H1 (cell line): ENCODE measurements around the gene TEAD3. TPM values are rescaled to one million over a fixed set of nuclear protein-coding genes. Genes with fewer than 3 reads are reported as not detected.

Source experiments
- CTCF ChIA-PET: fragments of 300-600 bp; sonication (Branson Sonifier 250); formaldehyde crosslinking; loops from one replicate; lab custom pipeline; 2021; ENCODE audit not compliant: partially characterized antibody; lab: Charles Lee
- POLR2A ChIA-PET: fragments of 300-600 bp; sonication (Branson Sonifier 250); formaldehyde crosslinking; loops from one replicate; lab custom pipeline; 2021; ENCODE audit warnings: inconsistent platforms; ENCODE audit not compliant: partially characterized antibody; lab: Charles Lee
- DNase-seq, 2 experiments: peaks; one replicate each; pipeline versions ENCODE4 v3.0.0 to v3.0.0-alpha.2; 2010 to 2022; ENCODE audit warnings: low spot score in 2 of 2, low read depth in 1 of 2, mixed read lengths in 1 of 2
- FAIRE-seq: peaks from 2 replicates; lab custom pipeline; 2011; peaks lifted over from hg19 to GRCh38; lab: Jason Lieb, UNC
- H2AFZ ChIP-seq: 2 replicates; pipeline ENCODE4 v1.8.1; 2012; ENCODE audit warnings: low read length, inconsistent platforms
- H2AK5ac ChIP-seq: 2 replicates; pipeline ENCODE4 v1.6.1; 2013; ENCODE audit warnings: low read depth, low read length
- H2BK120ac ChIP-seq: replicated peaks from 2 replicates; pipeline ENCODE3; 2013; ENCODE audit warnings: low read depth, low read length, inconsistent platforms
- H2BK12ac ChIP-seq: 2 replicates; pipeline ENCODE4 v1.6.1; 2013; ENCODE audit warnings: low read depth, low read length
- H2BK15ac ChIP-seq: 2 replicates; pipeline ENCODE4 v1.6.1; 2013; ENCODE audit warnings: low read length
- H2BK20ac ChIP-seq: 2 replicates; pipeline ENCODE4 v1.6.1; 2013; ENCODE audit warnings: low read length
- H2BK5ac ChIP-seq: 2 replicates; pipeline ENCODE4 v1.6.1; 2013; ENCODE audit warnings: low read depth, low read length
- H3K14ac ChIP-seq: 2 replicates; pipeline ENCODE4 v1.6.1; 2013; ENCODE audit warnings: inconsistent platforms; ENCODE audit not compliant: insufficient read length
- H3K18ac ChIP-seq: 2 replicates; pipeline ENCODE4 v1.6.1; 2013; ENCODE audit warnings: low read length; ENCODE audit errors: extremely low read depth
- H3K23ac ChIP-seq: 2 replicates; pipeline ENCODE4 v1.6.1; 2013; ENCODE audit warnings: inconsistent platforms; ENCODE audit not compliant: insufficient read length
- H3K23me2 ChIP-seq: 2 replicates; pipeline ENCODE4 v1.6.1; 2013; ENCODE audit warnings: low read depth, low read length
- H3K27ac ChIP-seq: 2 replicates; pipeline ENCODE4 v1.6.1; 2011; ENCODE audit warnings: low read depth, low read length, inconsistent platforms
- H3K27me3 ChIP-seq, 4 experiments: replicated peaks in 1 of 4; 1 replicate in 1 of 4; 2 replicates in 3 of 4; pipeline versions ENCODE4 v1.6.1 to v1.8.1; 2011 to 2013; ENCODE audit warnings: low read length in 3 of 4, mild to moderate bottlenecking in 3 of 4, inconsistent platforms in 2 of 4, mixed read lengths in 2 of 4, moderate library complexity in 1 of 4; ENCODE audit not compliant: control insufficient read depth in 3 of 4, insufficient read depth in 3 of 4; ENCODE audit errors: extremely low read depth in 1 of 4
- H3K36me3 ChIP-seq, 4 experiments: 2 replicates each; pipeline versions ENCODE4 v1.6.1 to v1.8.1; 2011 to 2013; ENCODE audit warnings: mild to moderate bottlenecking in 4 of 4, low read length in 3 of 4, moderate library complexity in 2 of 4, control low read depth in 1 of 4, inconsistent platforms in 1 of 4; ENCODE audit not compliant: insufficient read depth in 4 of 4, control insufficient read depth in 2 of 4
- H3K4ac ChIP-seq: replicated peaks from 2 replicates; pipeline ENCODE3; 2013; ENCODE audit warnings: low read length, low read depth, mixed read lengths, inconsistent platforms; ENCODE audit not compliant: insufficient read length
- H3K4me1 ChIP-seq, 4 experiments: replicated peaks in 1 of 4; 1 replicate in 1 of 4; 2 replicates in 3 of 4; pipeline versions ENCODE4 v1.6.1 to v1.8.1; 2011 to 2013; ENCODE audit warnings: low read length in 3 of 4, inconsistent platforms in 2 of 4, mixed read lengths in 1 of 4; ENCODE audit not compliant: insufficient read depth in 4 of 4, control insufficient read depth in 3 of 4
- H3K4me2 ChIP-seq, 2 experiments: 2 replicates each; pipeline versions ENCODE4 v1.6.1 to v1.8.1; 2011 to 2013; ENCODE audit warnings: low read depth in 2 of 2, low read length in 2 of 2, control low read depth in 1 of 2, inconsistent platforms in 1 of 2, mild to moderate bottlenecking in 1 of 2; ENCODE audit not compliant: insufficient read depth in 1 of 2
- H3K4me3 ChIP-seq, 4 experiments: fragments of 200-600, 300-600 bp in 1 of 4; sonication (generic), shearing (Covaris generic), sonication (Bioruptor Twin) in 1 of 4; 2 replicates each; pipeline versions ENCODE4 v1.5.1 to v1.8.1; 2011 to 2016; ENCODE audit warnings: low read length in 4 of 4, low read depth in 3 of 4, control low read depth in 2 of 4, inconsistent platforms in 2 of 4, mild to moderate bottlenecking in 2 of 4, mixed read lengths in 1 of 4, moderate library complexity in 1 of 4; ENCODE audit not compliant: insufficient read depth in 2 of 4; ENCODE audit errors: extremely low read depth in 1 of 4
- H3K56ac ChIP-seq: replicated peaks from 2 replicates; pipeline ENCODE3; 2013; ENCODE audit warnings: low read depth, mild to moderate bottlenecking, mixed read lengths, low read length, inconsistent platforms; ENCODE audit not compliant: insufficient read length
- H3K79me1 ChIP-seq: 2 replicates; pipeline ENCODE4 v1.6.1; 2013; ENCODE audit warnings: low read depth, low read length, control low read depth
- H3K79me2 ChIP-seq, 2 experiments: 2 replicates each; pipeline versions ENCODE4 v1.6.1 to v1.8.1; 2012 to 2013; ENCODE audit warnings: low read length in 2 of 2, mild to moderate bottlenecking in 2 of 2, inconsistent platforms in 1 of 2; ENCODE audit not compliant: insufficient read depth in 2 of 2, control insufficient read depth in 1 of 2
- H3K9ac ChIP-seq, 4 experiments: replicated peaks in 1 of 4; 1 replicate in 1 of 4; 2 replicates in 3 of 4; pipeline versions ENCODE4 v1.6.1 to v1.8.1; 2011 to 2013; ENCODE audit warnings: low read depth in 3 of 4, low read length in 3 of 4, control low read depth in 2 of 4, mild to moderate bottlenecking in 2 of 4, moderate library complexity in 2 of 4, inconsistent platforms in 1 of 4; ENCODE audit errors: extremely low read depth in 1 of 4
- H3K9me3 ChIP-seq, 2 experiments: 2 replicates each; pipeline versions ENCODE4 v1.6.1 to v1.8.1; 2012 to 2013; ENCODE audit warnings: mild to moderate bottlenecking in 2 of 2, moderate library complexity in 2 of 2, control low read depth in 1 of 2, inconsistent platforms in 1 of 2, low read depth in 1 of 2, low read length in 1 of 2, mixed read lengths in 1 of 2; ENCODE audit not compliant: insufficient read depth in 2 of 2
- H4K20me1 ChIP-seq, 2 experiments: replicated peaks in 1 of 2; 2 replicates each; pipeline versions ENCODE3 to v1.8.1; 2011 to 2013; ENCODE audit warnings: inconsistent platforms in 2 of 2, low read length in 2 of 2, mild to moderate bottlenecking in 1 of 2; ENCODE audit not compliant: insufficient read depth in 2 of 2, control insufficient read depth in 1 of 2
- H4K5ac ChIP-seq: 2 replicates; pipeline ENCODE4 v1.6.1; 2013; ENCODE audit warnings: low read length, low read depth, mixed read lengths, inconsistent platforms; ENCODE audit not compliant: insufficient read length
- H4K8ac ChIP-seq: 2 replicates; pipeline ENCODE4 v1.8.0; 2013; ENCODE audit warnings: mild to moderate bottlenecking, moderate library complexity, low read length, inconsistent platforms; ENCODE audit not compliant: insufficient read depth; ENCODE audit errors: extremely low read depth
- H4K91ac ChIP-seq: replicated peaks from 2 replicates; pipeline ENCODE3; 2013; ENCODE audit warnings: low read length, mixed read lengths, inconsistent platforms; ENCODE audit not compliant: insufficient read length
- BCL11A ChIP-seq, 2 experiments: IDR thresholded peaks; one replicate each; pipeline ENCODE4 v1.6.1; 2011; ENCODE audit warnings: low read depth in 2 of 2, low read length in 2 of 2, mild to moderate bottlenecking in 2 of 2
- CEBPB ChIP-seq: IDR thresholded peaks from 2 replicates; pipeline ENCODE4 v1.6.1; 2012; ENCODE audit warnings: low read depth, low read length
- EP300 ChIP-seq, 2 experiments: IDR thresholded peaks; 1 replicate in 1 of 2; 2 replicates in 1 of 2; pipeline ENCODE4 v1.6.1; 2011 to 2012; ENCODE audit warnings: low read depth in 2 of 2, low read length in 2 of 2, mild to moderate bottlenecking in 2 of 2, borderline replicate concordance in 1 of 2, inconsistent platforms in 1 of 2, moderate library complexity in 1 of 2
- KDM4A ChIP-seq: IDR thresholded peaks from one replicate; pipeline ENCODE4 v1.7.1; 2012; ENCODE audit warnings: low read depth, mild to moderate bottlenecking, moderate library complexity, low read length, inconsistent platforms; ENCODE audit not compliant: severe bottlenecking
- NANOG ChIP-seq: IDR thresholded peaks from 2 replicates; pipeline ENCODE4 v1.6.1; 2011; ENCODE audit warnings: low read length, low read depth, mild to moderate bottlenecking, inconsistent platforms; ENCODE audit not compliant: insufficient read depth, poor library complexity, severe bottlenecking
- SAP30 ChIP-seq: fragments of 300-600 bp; sonication (generic); IDR thresholded peaks from 2 replicates; pipeline ENCODE4 v1.7.1; 2012; ENCODE audit warnings: low read length, moderate library complexity, mild to moderate bottlenecking, inconsistent platforms; ENCODE audit not compliant: insufficient read depth, insufficient replicate concordance
- SUZ12 ChIP-seq: fragments of 200-600 bp; sonication (generic); IDR thresholded peaks from 2 replicates; pipeline ENCODE4 v1.6.1; 2012; ENCODE audit warnings: mild to moderate bottlenecking, inconsistent platforms, low read length, moderate library complexity, mixed read lengths
- WGBS, 2 experiments: shearing (Covaris generic) in 1 of 2; methylation state at CpG; one replicate each; pipeline versions ENCODE4 v1.1.6 to v1.1.7; 2013 to 2015; ENCODE audit warnings: low lambda C conversion rate in 2 of 2, mixed read lengths in 2 of 2, inconsistent platforms in 1 of 2, low coverage in 1 of 2, missing lambda C conversion rate in 1 of 2; ENCODE audit not compliant: insufficient replicate concordance in 2 of 2, insufficient coverage in 1 of 2, insufficient read length in 1 of 2; ENCODE audit errors: extremely low coverage in 1 of 2, missing lambda C conversion rate in 1 of 2; 5-methylcytosine and 5-hydroxymethylcytosine counted together
- polyA plus RNA-seq, 7 experiments: library from polyadenylated mRNA; depleted of rRNA in 3 of 7; stranded (reverse) in 5 of 7; unstranded in 2 of 7; fragments of >200 nt in 5 of 7; fragments of 200-250 nt in 2 of 7; gene quantifications; 1 replicate in 5 of 7; 2 replicates in 1 of 7; 4 replicates in 1 of 7; pipeline versions ENCODE4 v1.2.1 to v1.2.3, GENCODE V29; 2011 to 2013; ENCODE audit warnings: missing spikeins in 2 of 7, mixed read lengths in 2 of 7
- total RNA-seq: library from RNA; stranded (reverse); fragmentation: NEBNext Ultra II Directional; extraction: Animal tissue kit (Norgen Biotek cat#: 25700); gene quantifications from 2 replicates; pipeline ENCODE4 v1.2.1, GENCODE V29; 2021
- TF ChIP-seq, protein P1 (sequence below): IDR thresholded peaks from 2 replicates; pipeline ENCODE4 v1.6.1; 2011; ENCODE audit warnings: low read length, improper control_type of control experiment

Gene TEAD3
- total and polyA plus RNA-seq, 2 of the 8 experiments (the other 6 are each of a cell fraction or from before 2014, with no cell fraction given), result 20.1 to 28.7 TPM

DNA sequence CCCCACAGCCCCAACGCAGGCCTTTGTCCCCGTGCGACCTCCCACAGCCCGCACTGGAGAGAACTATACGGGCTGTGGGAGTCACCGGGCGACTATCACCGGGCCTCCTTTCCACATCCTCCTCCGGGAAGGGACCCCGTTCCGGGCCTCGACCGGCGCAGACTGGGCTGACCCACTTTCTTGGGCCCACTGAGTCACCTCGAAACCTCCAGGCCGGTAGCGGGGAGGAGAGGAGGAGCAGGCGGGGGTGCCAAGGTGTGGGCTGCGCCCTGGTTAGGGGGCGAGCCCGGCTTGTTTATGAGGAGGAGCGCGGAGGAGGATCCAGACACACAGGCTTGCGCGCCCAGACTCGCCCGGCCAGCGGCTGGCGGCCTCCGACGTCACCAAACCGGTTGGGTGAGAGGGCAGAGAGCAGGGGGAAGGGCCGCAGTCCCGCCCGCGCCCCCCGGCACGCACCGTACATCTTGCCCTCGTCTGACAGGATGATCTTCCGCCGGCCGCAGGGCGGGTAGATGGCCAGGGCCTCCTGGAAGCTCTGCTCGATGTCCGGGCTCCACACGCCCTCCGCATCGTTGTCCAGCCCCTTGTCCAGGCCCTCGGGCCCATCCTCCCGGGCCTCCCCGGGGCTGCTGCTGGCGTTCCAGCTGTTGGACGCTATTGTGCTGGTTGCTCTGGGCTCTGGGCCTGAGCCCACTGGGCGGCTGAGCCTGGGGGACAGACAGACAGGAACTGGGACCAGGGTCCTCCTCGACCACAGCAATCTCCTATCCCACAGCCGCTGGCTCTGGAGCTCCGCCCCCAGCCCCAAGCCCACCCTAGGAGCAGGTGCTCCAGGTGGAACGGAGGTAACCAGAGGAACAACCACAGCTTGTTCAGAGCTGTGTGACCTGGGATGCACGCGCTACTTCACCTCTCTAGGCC is 10.6 kb downstream of the TEAD3 start:
- peak overlapping the region; percentile 67 for H4K91ac ChIP-seq
- peak overlapping the region; percentile 97 for H3K27ac ChIP-seq
- peaks cover 0 to 8% (median 1%) of the 10 kb centered on the region in 4 experiments; a peak in 1 of 8 replicates for H3K36me3 ChIP-seq
- H4K5ac ChIP-seq, result peak overlapping the region; percentile 46
- peak overlapping the region; percentile 93 for H2BK20ac ChIP-seq
- no peak overlapping the region for H2AFZ ChIP-seq
- H2BK15ac ChIP-seq, result peak overlapping the region; percentile 88
- H3K9me3 ChIP-seq, result no peaks in the 10 kb centered on the region
- H3K79me1 ChIP-seq, result peaks cover 9% of the 10 kb centered on the region
- H3K4me2 ChIP-seq, result peak overlapping the region; percentile 71 to 78
- peak overlapping the region; percentile 96 for H4K8ac ChIP-seq
- ChIA-PET POLR2A (interaction anchor here (0.5 to 37.6 kb wide), 9 partner anchors 7 to 278 kb away, joined by 3 to 1319 read pairs (median 4); partner anchors contain the start of genes RPL10A, TEAD3 and ZNF76), CTCF (interaction anchor here (0.6 to 3.6 kb wide), 17 partner anchors 9 to 1140 kb away, joined by 3 to 13 read pairs (median 4); partner anchors contain the start of genes RPL10A and TEAD3)
- H3K18ac ChIP-seq, result peak overlapping the region; percentile 96
- peaks cover 21 to 57% (median 48%) of the 10 kb centered on the region in 4 experiments for H3K4me1 ChIP-seq
- peaks cover 0 to 9% of the 10 kb centered on the region in 2 experiments for H4K20me1 ChIP-seq
- peak overlapping the region; percentile 58 for H2BK120ac ChIP-seq
- H3K79me2 ChIP-seq, result peaks cover 0 to 17% of the 10 kb centered on the region in 2 experiments; a peak in 2 of 4 replicates
- peak overlapping the region; percentile 99 for H2BK5ac ChIP-seq
- 10% methylated on average over 53 of the region's 61 CpGs; no CpG with 5 or more reads in 1 of the 2 experiments for WGBS, 2 experiments
- H3K14ac ChIP-seq, result no peak overlapping the region
- H3K23ac ChIP-seq, result no peak overlapping the region
- H2AK5ac ChIP-seq, result peak overlapping the region; percentile 94
- FAIRE-seq (no peak), DNase-seq (peak in 1 of 2 experiments; percentile 95)
- H2BK12ac ChIP-seq, result peak overlapping the region; percentile 100
- peak overlapping the region; percentile 27 for H3K4ac ChIP-seq
- peak overlapping the region; percentile 9 to 60 (median 45); a peak in 7 of 8 replicates for H3K4me3 ChIP-seq
- H3K23me2 ChIP-seq, result peaks cover 8% of the 10 kb centered on the region
- H3K56ac ChIP-seq, result peak overlapping the region; percentile 77
- H3K9ac ChIP-seq, result peak overlapping the region; percentile 61 to 79 (median 75)
- H3K27me3 ChIP-seq, result no peaks in the 10 kb centered on the region
- TF ChIP-seq SUZ12, result no peak
- TF ChIP-seq KDM4A, result no peak
- TF ChIP-seq, protein P1, sequence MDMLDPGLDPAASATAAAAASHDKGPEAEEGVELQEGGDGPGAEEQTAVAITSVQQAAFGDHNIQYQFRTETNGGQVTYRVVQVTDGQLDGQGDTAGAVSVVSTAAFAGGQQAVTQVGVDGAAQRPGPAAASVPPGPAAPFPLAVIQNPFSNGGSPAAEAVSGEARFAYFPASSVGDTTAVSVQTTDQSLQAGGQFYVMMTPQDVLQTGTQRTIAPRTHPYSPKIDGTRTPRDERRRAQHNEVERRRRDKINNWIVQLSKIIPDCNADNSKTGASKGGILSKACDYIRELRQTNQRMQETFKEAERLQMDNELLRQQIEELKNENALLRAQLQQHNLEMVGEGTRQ, result no peak
- TF ChIP-seq BCL11A (IDR thresholded peaks at IDR 0.05; ENCODE audit: low read depth in 2 of 2, low read length in 2 of 2), result no peak
- TF ChIP-seq CEBPB, result no peak
- TF ChIP-seq SAP30, result no peak
- peak; percentile 73 to 93 for TF ChIP-seq EP300 (IDR thresholded peaks at IDR 0.05; ENCODE audit: borderline replicate concordance in 1 of 2, low read depth in 2 of 2, low read length in 2 of 2)
- no peak for TF ChIP-seq NANOG
